H1 (cell line): ENCODE data around the gene RBM4. TPM values are rescaled to one million over a fixed set of nuclear protein-coding genes. Genes with fewer than 3 reads are reported as not detected.

Experiments used
- CHD7 ChIP-seq: fragments of 300-600 bp; sonication (generic); IDR thresholded peaks from 2 replicates; pipeline ENCODE4 v1.7.1; 2012; ENCODE audit warnings: low read length, moderate library complexity, mild to moderate bottlenecking, inconsistent platforms; ENCODE audit not compliant: insufficient replicate concordance
- CTCF ChIP-seq, 3 experiments: IDR thresholded peaks; 1 replicate in 2 of 3; 2 replicates in 1 of 3; pipeline versions ENCODE4 v1.5.1 to v1.6.1; 2011; ENCODE audit warnings: low read length in 3 of 3, mild to moderate bottlenecking in 3 of 3, inconsistent platforms in 2 of 3, low read depth in 1 of 3, moderate library complexity in 1 of 3; ENCODE audit not compliant: insufficient read depth in 1 of 3; ENCODE audit errors: control extremely low read depth in 1 of 3
- HDAC6 ChIP-seq: IDR thresholded peaks from one replicate; pipeline ENCODE4 v1.7.1; 2012; ENCODE audit warnings: low read depth, mild to moderate bottlenecking, inconsistent platforms, low read length, moderate library complexity
- TBP ChIP-seq: IDR thresholded peaks from 2 replicates; pipeline ENCODE4 v1.6.1; 2011; ENCODE audit warnings: low read depth, low read length, improper control_type of control experiment
- TEAD4 ChIP-seq: IDR thresholded peaks from 2 replicates; pipeline ENCODE4 v1.6.1; 2012; ENCODE audit warnings: low read depth, low read length, inconsistent platforms, mixed read lengths
- polyA plus RNA-seq, 7 experiments: library from polyadenylated mRNA; depleted of rRNA in 3 of 7; stranded (reverse) in 5 of 7; unstranded in 2 of 7; fragments of >200 nt in 5 of 7; fragments of 200-250 nt in 2 of 7; gene quantifications; 1 replicate in 5 of 7; 2 replicates in 1 of 7; 4 replicates in 1 of 7; pipeline versions ENCODE4 v1.2.1 to v1.2.3, GENCODE V29; 2011 to 2013; ENCODE audit warnings: missing spikeins in 2 of 7, mixed read lengths in 2 of 7
- total RNA-seq: library from RNA; stranded (reverse); fragmentation: NEBNext Ultra II Directional; extraction: Animal tissue kit (Norgen Biotek cat#: 25700); gene quantifications from 2 replicates; pipeline ENCODE4 v1.2.1, GENCODE V29; 2021

RBM4 gene
- total and polyA plus RNA-seq, 2 of the 8 experiments (the other 6 are each of a cell fraction or from before 2014, with no cell fraction given), result 192 to 330 TPM

DNA sequence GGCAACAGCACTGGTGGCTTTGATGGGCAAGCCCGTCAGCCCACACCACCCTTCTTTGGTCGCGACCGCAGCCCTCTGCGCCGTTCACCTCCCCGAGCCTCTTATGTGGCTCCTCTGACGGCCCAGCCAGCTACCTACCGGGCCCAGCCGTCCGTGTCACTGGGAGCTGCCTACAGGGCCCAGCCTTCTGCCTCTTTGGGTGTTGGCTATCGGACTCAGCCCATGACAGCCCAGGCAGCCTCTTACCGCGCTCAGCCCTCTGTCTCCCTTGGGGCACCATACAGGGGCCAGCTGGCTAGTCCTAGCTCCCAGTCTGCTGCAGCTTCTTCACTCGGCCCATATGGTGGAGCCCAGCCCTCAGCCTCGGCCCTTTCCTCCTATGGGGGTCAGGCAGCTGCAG, 14.1 kb upstream of the RBM4 start (continued):
- TF ChIP-seq CHD7, result no peak
- TF ChIP-seq CTCF (IDR thresholded peaks at IDR 0.05; ENCODE audit: control extremely low read depth in 1 of 3, insufficient read depth in 1 of 3, low read depth in 1 of 3, low read length in 3 of 3), result no peak
- no peak for TF ChIP-seq TBP
- no peak for TF ChIP-seq HDAC6
- no peak for TF ChIP-seq TEAD4
- TF ChIP-seq, all 59 proteins: peak for 0
